Stimulated activated CD8-positive, alpha-beta memory T cell treated with anti-CD3 and anti-CD28 coated beads, Interleukin-15, amount 100 ng/mL, for 48 hours (primary cell): ENCODE data around the gene LRIT3.

Experiments used
- DNase-seq, 2 donors: peaks; one replicate each; pipeline ENCODE4 v3.0.0-alpha.2; 2020; ENCODE audit warnings: low read depth in 2 of 2

Gene LRIT3

DNA sequence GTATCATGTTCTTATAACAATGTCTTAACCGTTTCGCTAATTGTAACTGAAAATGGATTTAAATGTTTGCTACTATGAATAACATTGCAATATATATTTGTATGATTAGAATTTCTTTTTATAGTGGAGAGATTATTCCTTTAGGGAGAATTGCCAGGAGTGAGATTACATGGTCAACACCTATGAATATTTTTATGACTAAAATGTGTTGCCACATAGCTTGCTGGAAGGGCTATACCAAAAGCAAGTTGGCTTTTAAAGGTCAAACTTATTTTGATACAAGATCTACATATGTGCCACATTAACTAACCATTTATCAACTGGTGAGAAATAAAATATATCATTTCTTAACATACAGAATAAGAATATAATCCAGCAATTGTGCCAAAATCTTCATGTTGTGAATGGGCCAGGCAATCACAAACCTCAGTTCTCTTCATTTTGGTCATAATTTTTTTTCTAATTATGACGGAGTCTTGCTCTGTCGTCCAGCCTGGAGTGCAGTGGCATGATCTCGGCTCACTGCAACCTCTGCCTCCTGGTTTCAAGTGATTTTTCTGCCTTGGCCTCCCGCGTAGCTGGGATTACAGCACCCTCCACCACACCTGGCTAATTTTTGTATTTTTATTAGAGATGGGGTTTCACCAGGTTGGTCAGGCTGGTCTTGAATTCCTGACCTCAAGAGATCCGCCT, 54.8 kb downstream of the LRIT3 start:
- no peak for DNase-seq

GRCh38 chr4:109908731-109909130, 60.8 kb downstream of the LRIT3 start:
- no peak for DNase-seq

DNA sequence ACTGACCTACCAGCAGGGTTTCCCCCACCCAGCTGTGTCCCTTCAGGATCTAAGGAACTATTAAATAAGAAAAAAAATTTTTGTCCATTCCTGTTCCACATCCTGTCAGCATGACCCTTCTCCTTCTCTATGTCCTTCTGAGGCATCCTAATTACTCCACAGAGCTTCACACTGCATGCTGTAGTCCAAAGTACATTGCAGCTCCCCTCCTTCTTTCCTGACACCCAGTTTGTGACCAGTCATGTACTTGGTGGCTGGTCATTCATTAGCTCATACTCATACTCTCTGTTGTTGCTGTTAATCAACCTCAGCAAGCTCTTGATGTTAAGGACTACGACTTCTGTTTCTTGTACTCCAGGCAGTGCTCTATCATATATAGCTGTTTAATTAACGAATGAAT, 62.3 kb downstream of the LRIT3 start:
- DNase-seq = no peak

- DNase-seq = no peak
Observed at GRCh38 chr4:109912706-109913595, 65.0 kb downstream of the LRIT3 start, which contains the start of gene EGF. EGF (plus strand) TSS chr4:109912883; CDS start chr4:109913336, 453 bp downstream.

- DNase-seq = no peak
Observed at GRCh38 chr4:109913596-109914241, 65.8 kb downstream of the LRIT3 start.

- DNase-seq = no peak
Observed at GRCh38 chr4:109914322-109914721, 66.4 kb downstream of the LRIT3 start.

GRCh38 chr4:109915385-109916026, 67.6 kb downstream of the LRIT3 start:
- DNase-seq = no peak

- no peak for DNase-seq
Observed at GRCh38 chr4:109916027-109916409, 68.1 kb downstream of the LRIT3 start.

DNA sequence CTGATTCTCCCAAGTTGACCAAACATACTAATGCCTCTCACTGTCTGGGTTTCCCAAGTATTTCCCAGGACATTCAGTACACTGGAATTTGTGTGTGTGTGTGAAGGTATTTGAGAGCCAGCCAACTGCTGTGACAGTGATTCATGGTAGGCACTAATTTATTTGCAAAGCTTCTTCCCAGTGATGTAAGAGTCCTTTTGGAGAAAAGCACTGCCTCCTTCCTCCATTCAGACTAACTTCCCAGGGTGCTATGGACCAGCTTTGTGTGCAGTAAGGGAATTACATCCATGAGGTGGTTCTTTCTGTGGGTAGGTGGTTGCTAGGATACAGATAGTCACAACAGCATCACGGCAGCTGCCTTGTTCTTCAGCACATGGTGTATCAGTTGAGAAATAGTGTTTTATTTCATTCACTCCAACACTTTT, 73.5 kb downstream of the LRIT3 start:
- no peak for DNase-seq
